IPS DF 19.7 (cell line): ENCODE measurements around the gene KLRC1.
A peak's percentile ranks its signal among the peaks of the same experiment; 100 is the strongest.
"Not testable (repeated sequence)": the region's sequence is repeated elsewhere in the genome, so short reads cannot be mapped to it uniquely, and the experiment has no call there.

Experiments
- DNase-seq: peaks from one replicate; pipeline ENCODE4 v3.0.0-alpha.2; 2013; ENCODE audit warnings: low read depth, low spot score

The KLRC1 gene

GRCh38 chr12:10453156-10453555, at the start of gene KLRC1:
KLRC1 (minus strand) TSS chr12:10453377; CDS start chr12:10451156, 2,221 bp downstream.
- no peak for DNase-seq

- no peak for DNase-seq
These were observed 47.9 kb upstream of the KLRC1 start for GRCh38 chr12:10501030-10501429.

DNA sequence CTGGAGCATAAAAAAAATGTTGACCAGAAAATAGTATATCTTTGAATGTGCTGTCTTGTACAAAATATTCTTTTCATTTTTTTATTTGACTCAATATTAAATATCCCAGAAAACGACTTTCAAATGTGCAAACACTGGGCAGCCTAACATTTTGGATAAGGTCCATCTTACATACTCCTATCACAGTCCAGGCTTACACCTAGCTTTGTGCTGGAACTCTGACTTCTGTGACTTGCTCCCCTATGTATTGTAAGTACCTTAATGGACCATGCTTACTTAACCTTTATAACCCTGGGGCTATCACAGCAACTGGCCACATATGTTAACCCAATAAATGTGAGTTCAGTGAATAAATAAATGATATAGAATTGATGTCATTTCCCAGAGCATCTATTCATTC, 44.9 kb upstream of the KLRC1 start:
- DNase-seq, result no peak

GRCh38 chr12:10497602-10498001, 44.4 kb upstream of the KLRC1 start:
- DNase-seq, result no peak

DNA sequence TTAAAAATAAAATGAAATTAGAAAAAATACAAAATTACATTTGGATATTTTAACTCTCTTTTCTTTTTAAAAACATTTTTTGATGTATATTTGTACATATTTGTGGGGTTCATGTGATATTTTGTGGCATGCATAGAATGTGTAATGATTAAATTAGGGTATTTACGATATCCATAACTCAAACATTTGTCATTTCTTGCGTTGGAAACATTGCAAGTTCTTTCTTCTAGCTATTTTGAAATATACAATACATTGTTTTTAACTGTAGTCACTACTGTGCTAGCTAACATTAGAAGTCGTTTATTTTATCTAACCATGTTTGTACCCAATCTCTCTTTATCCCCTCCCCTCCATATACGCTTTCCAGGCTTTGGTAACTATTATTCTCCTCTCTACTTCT, 38.6 kb upstream of the KLRC1 start:
- DNase-seq, result no peak

DNA sequence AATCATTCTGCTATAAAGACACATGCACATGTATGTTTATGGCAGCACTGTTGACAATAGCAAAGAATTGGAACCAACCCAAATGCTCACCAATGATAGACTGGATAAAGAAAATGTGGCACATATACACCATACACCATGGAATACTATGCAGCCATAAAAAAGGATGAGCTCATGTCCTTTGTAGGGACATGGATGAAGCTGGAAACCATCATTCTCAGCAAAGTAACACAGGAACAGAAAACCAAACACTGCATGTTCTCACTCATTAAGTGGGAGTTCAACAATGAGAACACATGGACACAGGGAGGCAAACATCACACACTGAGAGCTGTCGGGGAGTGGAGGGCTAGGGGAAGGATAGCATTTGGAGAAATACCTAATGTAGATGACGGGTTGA, 34.2 kb upstream of the KLRC1 start:
- not testable (repeated sequence) for DNase-seq

GRCh38 chr12:10481901-10482300, 28.7 kb upstream of the KLRC1 start:
- not testable (repeated sequence) for DNase-seq

GRCh38 chr12:10472808-10473207, 19.6 kb upstream of the KLRC1 start:
- not testable (repeated sequence) for DNase-seq

- DNase-seq, result no peak
These were observed 16.5 kb upstream of the KLRC1 start for GRCh38 chr12:10469701-10470100.

DNA sequence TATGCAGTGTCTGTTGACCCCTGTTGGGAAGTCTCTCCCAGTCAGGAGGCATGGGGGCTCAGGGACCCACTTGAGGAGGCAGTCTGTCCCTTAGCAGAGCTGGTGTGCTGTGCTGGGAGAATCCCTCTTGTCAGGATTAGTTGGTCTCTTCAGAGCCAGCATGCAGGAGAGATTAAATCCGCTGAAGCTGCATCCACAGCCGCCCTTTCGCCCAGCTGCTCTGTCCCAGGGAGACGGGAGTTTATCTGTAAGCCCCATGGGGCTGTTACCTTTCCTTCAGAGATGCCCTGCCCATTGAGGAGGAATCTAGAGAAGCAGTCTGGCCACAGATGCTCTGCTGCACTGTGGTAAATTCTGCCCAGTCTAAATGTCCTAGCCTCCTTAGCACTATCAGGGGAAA, 13.1 kb upstream of the KLRC1 start:
- no peak for DNase-seq

DNA sequence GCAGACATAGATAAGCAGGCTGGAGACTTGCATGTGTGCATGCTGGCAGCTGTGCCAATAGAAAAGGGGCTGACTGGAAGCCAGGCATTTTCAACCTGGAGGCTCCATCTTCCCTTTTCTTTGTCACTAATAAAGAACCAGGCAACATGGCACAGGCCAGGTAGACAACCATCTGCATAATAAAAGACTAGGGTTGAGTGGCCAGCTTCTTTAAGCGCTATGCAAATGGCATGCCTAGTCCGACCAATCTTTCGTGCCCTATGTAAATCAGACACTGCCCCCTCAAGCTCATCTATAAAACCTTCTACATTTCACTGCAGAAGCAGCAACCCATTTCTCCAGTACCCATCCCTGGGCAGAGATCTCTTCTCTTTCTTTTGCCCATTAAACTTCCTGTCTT, 4.6 kb upstream of the KLRC1 start:
- DNase-seq, result peak; percentile 75

DNA sequence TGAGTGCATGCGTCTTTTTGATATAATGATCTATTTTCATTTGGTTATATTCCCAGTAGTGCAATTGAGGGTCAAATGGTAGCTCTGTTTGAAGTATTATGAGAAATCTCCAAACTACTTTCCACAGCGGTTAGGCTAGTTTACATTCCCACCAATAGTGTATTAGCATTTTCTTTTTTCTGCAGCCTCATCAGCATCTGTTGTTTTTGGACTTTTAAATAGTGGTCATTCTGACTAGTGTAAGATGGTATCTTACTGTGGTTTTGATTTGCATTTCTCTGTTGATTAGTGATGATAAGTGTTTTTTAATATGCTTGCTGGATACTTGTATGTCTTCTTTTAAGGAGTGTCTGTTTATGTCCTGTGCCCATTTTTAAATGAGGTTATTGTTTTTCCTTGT, 3.7 kb upstream of the KLRC1 start:
- DNase-seq, result no peak

- no peak for DNase-seq
These were observed 2.6 kb upstream of the KLRC1 start for GRCh38 chr12:10455766-10456165.

DNA sequence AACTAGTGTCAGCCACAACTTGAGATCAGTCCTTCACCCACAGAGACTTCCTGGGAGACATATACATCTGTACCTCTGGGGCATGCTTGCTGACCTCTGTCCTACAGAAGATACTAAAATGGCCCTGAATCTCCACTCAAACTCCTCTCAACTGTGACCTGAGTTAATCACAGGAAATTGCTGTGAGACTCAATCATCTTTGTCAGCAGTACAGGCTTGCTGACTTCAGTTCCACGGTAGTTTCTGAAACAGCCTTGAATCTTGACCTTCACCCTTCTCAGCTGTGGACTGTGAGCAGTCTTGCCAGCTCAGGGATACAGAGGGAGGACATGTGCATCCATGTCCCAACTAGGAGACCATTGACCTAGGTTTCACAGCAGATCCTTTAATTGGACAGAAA, 1.4 kb upstream of the KLRC1 start:
- DNase-seq, result no peak

GRCh38 chr12:10448236-10448635, 4.9 kb downstream of the KLRC1 start:
- no peak for DNase-seq

DNA sequence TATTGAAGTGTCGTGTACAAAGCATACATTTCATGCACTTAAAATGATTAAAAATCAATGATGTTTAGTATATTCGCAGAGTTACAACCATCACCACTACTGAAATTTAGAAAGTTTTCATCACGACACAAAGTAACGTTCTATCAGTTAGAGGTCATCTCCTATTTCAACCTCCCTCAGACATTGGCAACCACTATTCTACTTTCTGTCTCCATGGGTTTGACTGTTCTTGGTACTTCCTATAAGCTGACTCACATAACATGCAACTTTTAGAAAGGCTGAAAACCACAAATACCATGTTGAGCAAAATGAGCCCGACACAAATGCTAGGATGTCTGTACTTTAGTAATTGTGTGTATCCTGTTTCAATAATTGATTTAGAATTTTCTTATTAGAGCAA, 7.1 kb downstream of the KLRC1 start:
- DNase-seq, result not testable (repeated sequence)

DNA sequence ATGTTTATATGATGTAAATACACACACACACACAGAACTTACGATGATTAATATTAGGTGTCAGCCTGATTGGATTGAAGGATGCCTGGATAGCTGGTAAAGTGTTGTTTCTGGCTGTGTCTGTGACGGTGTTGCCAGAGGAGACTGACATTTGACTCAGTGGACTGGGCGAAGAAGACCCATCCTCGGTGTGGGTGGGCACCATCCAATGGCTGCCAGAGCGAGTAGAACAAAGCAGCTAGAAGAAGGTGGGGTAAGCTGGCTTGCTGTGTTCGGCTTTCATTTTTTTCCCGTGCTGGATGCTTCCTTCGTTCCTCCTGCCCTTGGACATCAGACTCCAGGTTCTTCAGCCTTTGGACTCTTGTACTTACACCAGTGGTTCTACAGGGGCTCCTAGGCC, 12.0 kb downstream of the KLRC1 start:
- not testable (repeated sequence) for DNase-seq

DNA sequence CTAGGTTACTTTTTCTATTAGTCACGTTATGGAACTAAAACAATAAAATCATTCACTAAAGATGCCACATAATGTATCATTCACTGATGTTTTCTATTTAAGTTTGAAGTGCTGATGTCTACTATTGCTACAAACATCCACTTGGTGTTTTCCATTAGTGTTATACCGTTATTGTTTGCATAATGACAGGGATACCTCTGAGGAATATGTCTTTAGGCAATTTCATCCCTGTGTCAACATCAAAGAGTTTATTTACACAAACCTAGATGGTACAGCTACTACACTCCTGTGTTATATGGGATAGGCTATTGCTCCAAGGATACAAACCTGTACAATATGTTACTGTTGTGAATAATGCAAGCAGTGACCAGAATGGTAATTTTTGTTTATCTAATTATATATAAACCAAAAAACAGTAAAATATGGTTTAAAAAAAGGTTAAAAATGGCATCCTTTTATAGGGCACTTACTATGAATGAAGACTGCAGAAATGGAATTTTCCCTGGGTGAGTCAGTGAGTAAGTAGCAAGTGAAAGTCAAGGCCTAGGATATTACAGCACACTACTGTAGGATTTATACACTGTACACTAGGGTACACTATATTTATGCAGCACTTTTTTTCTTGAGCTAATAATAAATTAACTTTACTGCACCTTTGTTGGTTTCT, 13.4 kb downstream of the KLRC1 start:
- DNase-seq, result not testable (repeated sequence)

- not testable (repeated sequence) for DNase-seq
These were observed 15.6 kb downstream of the KLRC1 start for GRCh38 chr12:10437601-10438000.

- DNase-seq, result not testable (repeated sequence)
These were observed 17.4 kb downstream of the KLRC1 start, which contains the start of gene KLRC2 for GRCh38 chr12:10435816-10436215. KLRC2 (minus strand) TSS chr12:10436010; CDS start chr12:10435986, 24 bp downstream.

DNA sequence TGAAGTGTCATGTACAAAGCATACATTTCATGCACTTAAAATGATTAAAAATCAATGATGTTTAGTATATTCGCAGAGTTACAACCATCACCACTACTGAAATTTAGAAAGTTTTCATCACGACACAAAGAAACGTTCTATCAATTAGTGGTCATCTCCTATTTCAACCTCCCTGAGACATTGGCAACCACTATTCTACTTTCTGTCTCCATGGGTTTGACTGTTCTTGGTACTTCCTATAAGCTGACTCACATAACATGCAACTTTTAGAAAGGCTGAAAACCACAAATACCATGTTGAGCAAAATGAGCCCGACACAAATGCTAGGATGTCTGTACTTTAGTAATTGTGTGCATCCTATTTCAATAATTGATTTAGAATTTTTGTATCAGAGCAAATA, 22.6 kb downstream of the KLRC1 start:
- DNase-seq, result not testable (repeated sequence)

- not testable (repeated sequence) for DNase-seq
These were observed 27.2 kb downstream of the KLRC1 start for GRCh38 chr12:10425938-10426337.

GRCh38 chr12:10424260-10424899, 28.8 kb downstream of the KLRC1 start:
- not testable (repeated sequence) for DNase-seq
